ENCODE results near the gene ARL2BP. TPM values are rescaled to one million over a fixed set of nuclear protein-coding genes. Genes with fewer than 3 reads are reported as not detected.
"Not testable (repeated sequence)": the region's sequence is repeated elsewhere in the genome, so short reads cannot be mapped to it uniquely, and the experiment has no call there.

ARL2BP gene
- total RNA-seq, 1 donor from 2014 or later: 36.2 TPM

DNA sequence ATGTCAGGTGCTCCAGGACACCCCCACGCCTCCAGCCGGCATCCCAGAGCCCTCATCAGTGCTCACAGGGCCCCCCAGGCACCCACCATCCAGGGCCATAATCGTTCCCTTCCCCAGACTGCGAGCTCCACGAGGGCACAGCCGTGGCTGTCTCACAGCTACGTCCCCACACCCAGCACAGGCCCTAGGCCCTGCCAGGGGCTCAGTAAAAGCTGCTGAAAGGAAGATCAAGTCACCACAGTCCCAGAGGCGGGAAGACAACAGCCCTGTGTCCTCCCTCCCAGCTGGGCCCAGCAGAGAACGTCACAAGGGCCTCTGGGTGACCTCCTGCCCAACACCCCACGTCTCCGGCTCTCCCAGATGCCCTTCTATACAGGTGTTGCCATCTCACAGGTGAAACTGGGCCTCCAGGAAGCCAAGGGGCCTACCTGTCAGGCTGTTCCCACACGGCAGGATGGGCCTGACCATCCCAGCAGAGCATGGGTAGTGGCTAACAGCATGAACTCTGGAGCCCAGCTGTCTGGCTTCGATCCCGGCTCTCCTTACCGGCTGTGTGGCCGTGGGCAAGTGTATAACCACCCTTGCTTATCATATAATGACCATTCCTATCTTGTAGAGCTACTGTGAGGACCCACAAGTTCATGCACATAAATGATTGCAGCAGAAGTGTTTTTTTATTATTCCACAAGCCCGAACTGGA is 17.9 kb downstream of the ARL2BP start:
- intact Hi-C loops (cut with micrococcal nuclease): no loop called here

DNA sequence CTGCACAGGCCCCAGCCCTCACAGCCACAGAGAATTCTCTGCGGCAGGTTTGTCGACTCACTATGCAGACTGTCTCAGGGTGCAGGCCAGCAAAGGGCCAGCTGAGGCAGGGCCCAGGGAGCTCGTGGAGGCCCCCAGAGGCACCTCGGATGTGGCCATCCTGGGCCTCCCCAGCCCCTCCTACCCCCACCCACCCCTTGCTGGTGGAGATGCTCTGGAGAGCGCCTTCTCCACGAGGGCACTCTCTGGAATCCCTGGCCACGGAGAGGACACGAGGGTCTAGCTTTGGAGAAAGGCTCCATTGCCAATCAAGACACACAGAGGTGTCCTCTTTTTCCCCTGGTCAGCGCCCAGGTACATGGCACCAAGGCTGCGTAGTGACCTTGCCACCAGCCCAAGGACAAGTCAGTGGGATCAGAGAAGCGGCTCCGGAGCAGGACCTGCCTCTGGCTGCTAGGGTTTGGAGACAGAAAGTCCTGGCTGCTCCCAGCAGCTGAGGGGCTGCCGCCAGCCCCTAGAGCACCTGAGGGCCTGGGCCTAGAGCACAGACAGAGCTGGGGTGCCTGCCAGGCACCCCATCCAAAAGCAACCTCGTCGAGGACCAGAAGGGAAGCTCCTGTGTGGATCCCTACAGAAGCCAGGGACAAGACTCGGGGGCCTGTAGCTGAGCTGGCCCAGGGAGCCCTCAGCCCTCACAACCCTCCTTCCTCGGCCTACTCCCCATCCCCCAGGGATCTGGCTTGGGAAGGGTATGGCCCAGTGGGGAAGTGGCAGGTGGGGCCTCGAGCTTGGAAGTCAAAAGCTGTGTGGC is 18.7 kb downstream of the ARL2BP start:
- intact Hi-C loops (cut with micrococcal nuclease): no loop called here

DNA sequence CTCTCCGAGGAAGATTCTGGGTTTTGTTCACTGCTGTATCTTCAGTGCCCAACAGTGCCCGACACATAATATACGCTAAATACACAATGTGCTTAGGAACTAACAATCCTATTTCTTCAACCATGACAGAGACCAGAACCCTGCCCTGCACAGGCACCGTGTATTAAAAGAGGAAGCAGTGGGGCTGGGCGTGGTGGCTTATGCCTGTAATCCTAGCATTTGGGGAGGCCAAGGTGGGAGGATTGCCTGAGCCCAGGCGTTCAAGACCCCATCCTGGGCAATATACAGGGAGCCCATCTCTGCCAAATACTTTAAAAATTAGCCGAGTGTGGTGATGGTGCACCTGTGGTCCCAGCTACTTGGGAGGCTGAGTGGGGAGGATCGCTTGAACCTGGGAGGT is 19.3 kb downstream of the ARL2BP start:
- intact Hi-C loops (cut with micrococcal nuclease): no loop called here

DNA sequence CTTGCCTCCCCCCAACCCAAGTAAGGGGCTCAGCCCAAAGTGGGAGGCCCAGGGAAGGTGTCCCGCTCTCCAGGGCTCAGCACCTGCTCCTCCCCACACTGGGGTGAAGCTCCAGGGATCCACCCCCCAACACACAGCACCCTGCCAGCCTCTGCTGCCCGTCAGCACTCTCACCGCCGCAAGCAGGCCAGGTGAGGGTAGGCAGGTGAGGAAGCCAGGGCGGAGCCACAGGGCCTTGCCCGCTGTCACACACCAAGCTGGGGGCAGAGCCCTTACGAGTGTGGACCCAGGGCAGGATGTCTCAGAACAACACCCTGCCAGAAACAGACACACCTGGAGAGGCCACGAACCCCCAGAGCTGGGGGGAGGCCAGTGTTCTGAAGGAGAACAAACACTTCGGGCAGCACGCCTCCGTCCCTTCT is 19.9 kb downstream of the ARL2BP start:
- intact Hi-C loops (cut with micrococcal nuclease): no loop called here

DNA sequence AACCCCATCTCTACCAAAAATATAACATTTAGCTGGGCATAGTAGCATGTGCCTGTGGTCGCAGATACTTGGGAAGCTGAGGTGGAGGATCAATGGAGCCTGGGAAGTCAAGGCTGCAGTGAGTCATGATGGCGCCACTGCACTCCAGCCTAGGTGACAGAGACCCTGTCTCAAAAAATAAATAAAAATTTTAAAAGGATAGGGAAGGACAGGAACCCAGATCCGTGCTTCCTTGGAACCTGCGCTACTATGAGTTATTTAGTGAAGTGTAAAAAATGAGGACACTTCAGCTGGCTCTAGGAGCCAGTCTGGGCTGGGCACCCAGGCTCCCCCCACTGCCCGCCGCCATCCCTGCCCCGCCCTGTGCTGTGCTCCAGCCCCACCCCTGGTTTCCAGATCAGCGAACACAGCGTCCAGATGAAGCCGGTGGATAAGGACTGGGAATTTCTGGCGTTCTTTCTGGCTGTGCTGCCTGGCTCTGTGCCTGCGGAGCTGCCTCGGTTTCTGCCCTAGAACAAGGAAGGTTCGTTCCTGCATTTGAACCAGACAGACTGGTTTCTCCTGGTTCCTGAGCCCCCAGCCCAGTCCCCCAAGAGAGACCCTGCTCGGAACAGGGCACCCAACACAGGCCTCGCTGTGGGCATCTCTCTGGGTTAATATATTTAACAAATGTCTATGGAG is 20.9 kb downstream of the ARL2BP start:
- intact Hi-C loops (cut with micrococcal nuclease): no loop called here

DNA sequence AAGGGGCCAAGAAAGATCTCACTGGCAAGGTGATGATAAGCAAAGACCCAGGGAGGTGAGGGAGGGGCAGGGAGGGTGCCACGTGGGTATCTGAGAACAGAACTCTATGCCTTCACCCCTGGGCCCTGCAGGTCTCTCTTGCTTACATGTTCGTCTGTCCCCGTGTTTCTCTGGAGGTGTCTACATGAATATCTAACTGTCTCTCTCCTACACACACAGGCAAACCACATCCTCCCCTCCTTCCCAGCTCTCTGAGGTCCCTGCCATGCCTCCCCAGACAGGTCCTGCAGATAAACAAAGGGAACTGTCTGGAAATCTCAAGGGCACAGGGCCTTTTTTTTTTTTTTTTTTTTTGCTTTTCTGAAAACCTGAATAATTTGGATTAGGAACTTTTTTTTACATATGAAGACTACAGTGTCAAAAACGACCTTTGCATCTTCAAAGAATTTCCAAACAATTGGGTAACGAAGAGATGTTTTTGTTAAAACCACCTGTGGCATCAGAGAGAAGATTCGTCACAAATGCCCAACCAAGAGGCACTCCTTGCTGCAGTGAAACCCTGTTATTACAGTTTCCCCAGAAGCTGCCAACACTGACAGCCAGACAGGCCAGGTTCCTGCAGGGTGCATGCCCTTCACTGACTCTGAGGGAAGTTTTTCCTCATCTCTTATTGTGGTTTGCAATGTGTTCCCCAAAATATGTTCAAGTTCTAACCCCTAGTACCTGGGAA is 21.6 kb downstream of the ARL2BP start:
- intact Hi-C loops (cut with micrococcal nuclease): no loop called here

DNA sequence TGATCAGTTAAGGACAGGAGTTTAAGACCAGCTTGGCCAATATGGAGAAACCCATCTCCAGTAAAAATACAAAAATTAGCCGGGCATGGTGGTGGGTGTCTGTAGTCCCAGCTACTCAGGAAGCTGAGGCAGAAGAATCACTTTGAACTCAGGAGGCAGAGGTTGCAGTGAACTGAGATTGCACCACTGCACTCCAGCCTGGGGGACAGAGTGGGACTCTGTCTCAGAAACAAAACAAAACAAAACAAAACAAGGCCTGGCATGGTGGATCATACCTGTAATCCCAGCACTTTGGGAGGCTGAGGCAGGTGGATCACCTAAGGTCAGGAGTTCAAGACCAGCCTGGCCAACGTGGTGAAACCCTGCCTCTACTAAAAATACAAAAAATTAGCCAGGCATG is 22.3 kb downstream of the ARL2BP start:
- intact Hi-C loops (cut with micrococcal nuclease): not testable (repeated sequence)

DNA sequence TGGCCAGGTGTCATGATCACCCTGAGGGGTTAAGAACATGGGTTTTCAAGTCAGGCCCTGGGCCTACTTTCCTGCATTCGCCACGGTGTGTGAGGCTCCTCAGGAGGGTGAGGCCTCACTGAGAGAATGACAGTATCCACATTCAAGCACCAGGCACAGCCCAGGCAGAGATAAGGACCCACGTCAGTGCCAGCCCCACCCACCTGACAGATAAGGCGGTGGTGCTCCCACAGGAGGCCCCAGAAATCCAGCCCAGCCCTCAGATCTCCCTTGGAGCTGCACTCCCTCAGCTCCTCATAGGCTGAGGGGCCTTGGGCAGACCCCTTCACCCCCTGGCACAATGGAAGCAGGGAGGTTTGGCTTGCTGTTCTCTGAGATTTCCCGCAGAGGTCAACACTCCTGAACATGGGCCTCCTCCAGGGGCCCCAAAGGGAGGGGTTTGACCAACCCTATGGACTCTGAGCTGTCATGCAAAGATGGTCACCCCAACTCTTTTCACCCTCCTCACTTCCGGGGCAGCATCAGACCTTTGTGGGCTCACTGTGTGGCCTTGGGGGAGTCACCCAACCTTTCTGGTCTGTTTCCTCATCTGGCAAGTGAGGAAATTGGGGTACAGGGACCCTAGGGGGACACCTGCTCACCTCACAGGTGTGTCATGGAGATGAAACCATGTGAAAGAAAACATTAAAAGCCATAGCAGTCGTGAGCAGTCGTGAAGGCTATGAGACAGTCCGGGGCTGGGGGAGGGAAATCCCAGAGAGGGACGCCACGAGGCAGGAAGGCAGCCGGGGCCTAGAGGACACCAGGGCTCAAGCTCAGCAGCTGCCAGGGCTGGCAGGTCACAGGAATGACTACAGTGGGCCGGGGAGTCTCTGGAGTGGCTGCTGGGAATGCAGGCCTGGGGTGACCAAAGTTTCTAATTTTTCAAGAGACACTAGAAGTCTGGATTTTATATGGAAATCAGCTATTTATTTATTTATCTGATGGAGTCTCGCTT is 24.0 kb downstream of the ARL2BP start:
- intact Hi-C loops (cut with micrococcal nuclease): no loop called here

DNA sequence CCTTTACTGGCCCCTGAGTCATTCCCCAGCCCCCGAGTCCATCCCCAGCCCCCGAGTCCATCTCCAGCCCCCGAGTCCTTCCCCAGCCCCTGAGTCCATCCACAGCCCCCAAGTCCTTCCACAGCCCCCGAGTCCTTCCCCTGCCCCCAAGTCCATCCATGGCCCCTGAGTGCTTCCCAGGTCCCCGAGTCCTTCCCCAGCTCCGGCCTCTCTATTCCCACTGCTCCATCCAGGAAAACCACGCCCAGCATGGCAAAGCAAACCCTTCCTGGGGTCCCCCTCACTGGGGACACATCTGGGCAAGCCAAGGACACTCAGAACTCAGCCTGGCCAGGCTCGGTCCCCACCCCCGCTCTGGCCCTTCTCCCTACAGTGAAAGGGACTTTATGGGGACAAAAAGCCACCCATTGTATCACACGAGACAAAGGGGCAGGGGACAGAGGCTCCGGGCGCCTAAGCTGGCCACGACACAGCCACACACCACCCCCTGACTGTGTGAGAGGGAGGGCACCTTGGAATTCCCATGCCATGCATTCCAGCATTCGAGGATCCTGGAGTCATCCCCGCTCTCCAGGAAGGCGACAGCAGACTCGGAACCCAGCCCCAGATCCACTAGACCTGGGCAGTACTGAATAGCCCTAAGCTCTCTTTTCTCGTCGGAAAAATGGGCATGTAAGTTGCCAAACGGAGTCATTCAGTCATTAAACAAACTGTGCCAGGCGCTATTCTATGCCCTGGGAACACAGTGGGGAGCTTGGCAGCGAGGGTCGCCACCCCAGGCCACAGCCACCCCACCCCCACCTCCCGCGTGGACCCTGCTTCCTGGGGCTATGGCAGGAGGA is 25.4 kb downstream of the ARL2BP start:
- intact Hi-C loops (cut with micrococcal nuclease): no loop called here

DNA sequence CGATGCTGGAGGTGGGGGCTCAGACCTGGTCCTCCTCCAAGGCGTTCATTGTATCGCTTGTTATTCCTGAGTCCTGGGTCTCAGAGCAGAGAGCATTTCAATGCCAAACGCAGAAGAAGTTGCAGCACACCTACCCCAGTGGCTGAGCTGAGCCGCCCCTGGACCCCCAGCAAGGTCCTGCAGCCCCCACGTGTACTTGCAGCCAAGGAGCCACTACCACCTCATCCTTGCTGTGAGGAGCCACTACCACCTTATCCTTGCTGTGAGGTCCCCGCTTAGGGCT is 25.9 kb downstream of the ARL2BP start:
- intact Hi-C loops (cut with micrococcal nuclease): no loop called here

DNA sequence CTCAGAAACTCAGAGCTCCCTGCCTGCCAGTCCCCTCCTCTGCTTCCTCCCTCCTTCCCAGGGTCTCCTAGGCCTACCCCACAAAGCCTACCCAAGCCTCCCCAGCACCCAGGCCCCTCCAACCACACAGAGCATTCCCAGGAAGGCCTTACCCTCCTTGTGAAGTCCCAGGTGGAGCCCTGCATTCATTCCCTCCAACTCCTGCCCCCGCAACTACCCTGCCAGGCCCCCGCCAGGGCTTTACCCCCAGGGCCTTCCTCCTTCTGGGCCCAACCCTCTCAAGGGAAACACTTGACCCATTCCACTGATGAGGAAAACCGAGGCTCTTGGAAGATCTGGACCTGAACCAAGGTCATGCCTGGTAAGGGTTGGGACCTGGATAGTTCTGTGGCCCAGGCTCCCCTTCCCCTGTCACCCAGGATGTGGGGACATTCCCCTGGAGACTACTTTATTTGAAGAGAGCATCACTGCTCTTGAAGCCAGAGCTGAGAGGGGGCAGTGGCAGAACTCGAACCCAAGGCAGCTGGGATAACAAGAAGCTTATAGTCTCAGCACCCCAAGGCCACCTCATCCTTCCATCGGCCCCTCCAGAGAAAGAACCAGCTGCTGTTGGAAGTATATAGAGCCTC is 26.9 kb downstream of the ARL2BP start:
- intact Hi-C loops (cut with micrococcal nuclease): no loop called here

DNA sequence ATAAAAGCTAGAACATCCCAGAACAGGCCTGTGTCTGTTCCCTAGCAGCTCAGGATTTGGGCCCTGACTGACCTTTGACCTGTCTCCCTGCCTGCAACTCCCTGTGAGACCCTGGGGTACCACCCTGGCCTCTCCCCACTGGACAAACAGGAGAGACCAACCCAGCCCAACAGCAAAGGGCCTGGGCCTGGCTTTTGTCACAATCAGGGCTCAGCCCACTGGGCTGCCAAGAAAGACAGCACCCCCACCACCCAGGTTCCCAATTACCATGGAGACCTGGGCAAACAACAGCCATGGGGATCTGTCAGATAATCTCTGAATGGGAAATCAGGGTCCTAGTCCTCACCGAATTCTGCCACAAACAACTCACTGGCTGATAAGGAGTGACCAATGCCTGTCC is 28.3 kb downstream of the ARL2BP start:
- intact Hi-C loops (cut with micrococcal nuclease): no loop called here

DNA sequence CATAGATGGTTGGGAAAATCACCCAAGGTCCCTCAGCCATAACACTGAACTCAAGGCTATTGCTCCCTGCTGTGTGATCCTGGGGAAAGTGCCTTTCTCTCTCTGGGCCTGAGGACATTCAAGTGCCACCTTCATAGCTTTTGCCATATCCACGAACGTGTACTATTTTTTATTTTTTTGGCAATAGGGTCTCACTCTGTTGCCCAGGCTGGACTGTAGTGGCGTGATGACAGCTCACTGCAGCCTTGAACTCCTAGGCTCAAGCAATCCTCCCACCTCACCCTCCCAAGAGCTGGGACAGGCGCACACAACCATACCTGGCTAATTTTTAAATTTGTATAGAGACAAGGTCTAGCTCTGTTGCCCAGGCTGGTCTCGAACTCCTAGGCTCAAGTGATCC is 28.8 kb downstream of the ARL2BP start:
- intact Hi-C loops (cut with micrococcal nuclease): no loop called here

DNA sequence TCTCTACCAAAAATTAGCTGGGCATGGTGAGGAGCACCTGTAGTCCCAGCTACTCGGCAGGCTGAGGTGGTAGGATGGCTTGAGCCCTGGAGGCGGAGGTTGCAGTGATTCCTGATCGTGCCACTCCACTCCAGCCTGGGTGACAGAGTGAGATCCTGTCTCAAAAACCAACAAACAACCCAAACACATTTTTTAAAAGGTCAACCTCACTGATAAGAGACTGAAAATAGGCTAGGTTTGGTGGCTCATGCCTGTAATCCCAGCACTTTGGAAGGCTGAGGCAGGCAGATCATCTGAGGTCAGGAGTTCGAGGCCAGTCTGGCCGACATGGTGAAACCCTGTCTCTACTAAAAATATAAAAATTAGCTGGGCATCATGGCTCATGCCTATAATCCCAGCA is 30.9 kb downstream of the ARL2BP start:
- intact Hi-C loops (cut with micrococcal nuclease): not testable (repeated sequence)

DNA sequence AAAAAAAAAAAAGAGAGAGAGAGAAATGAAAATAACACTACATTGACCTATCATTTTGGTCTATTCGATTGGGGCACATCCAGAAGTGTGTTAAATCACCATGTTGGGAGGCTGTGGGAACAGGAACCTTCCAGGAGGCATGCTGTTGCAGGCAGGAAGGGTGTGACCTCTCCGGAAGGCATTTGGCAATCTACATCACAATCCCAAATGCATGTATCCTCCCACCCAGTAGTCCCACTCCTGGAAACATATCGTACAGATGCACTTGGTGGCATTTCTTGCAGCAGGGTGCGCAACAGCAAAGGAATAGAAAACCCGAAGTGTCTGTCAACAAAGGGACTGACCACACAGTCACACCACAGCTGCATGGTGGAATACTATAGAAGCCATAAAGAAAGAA is 31.5 kb downstream of the ARL2BP start:
- intact Hi-C loops (cut with micrococcal nuclease): no loop called here

DNA sequence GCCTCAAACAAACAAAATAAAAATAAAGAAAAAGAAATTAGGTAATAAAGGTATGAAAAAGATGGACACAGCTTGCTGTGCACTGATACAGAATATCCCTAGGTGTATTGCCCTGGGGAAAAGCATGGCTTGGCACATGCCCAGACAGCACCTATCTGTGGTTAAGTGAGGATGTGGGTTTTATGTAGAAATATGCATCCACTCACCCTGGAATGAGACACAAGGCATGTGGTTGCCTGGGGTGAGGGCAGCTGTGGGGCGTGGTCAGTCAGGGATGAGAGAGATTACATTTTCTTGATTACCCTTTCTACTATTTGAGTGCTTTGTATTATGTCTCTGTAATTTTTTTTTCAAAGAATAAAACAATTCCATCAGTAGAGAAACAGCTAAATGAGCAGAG is 32.5 kb downstream of the ARL2BP start:
- intact Hi-C loops (cut with micrococcal nuclease): loop anchor here (1.0 kb wide), 2 partner anchors 23 to 32 kb away; partner anchors contain the start of gene ARL2BP

DNA sequence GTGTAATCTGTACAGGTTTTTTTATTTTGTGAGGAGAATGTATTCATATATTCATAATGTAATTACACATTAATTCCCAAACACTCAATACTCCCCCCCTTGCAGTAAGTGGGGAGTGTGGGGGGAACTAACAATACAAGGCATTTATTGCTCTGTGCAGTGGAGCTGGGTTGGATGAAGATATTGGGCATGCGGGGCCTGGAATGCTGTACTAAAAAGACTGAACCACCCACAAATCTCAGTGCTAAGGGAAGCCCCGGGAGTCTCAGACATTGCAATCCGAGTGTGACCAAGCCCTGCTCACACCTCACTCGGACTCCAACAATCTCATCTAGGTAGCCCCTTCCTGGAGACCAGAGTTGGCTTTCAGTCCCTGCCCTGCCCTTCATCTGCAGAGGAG is 33.4 kb downstream of the ARL2BP start:
- intact Hi-C loops (cut with micrococcal nuclease): no loop called here

DNA sequence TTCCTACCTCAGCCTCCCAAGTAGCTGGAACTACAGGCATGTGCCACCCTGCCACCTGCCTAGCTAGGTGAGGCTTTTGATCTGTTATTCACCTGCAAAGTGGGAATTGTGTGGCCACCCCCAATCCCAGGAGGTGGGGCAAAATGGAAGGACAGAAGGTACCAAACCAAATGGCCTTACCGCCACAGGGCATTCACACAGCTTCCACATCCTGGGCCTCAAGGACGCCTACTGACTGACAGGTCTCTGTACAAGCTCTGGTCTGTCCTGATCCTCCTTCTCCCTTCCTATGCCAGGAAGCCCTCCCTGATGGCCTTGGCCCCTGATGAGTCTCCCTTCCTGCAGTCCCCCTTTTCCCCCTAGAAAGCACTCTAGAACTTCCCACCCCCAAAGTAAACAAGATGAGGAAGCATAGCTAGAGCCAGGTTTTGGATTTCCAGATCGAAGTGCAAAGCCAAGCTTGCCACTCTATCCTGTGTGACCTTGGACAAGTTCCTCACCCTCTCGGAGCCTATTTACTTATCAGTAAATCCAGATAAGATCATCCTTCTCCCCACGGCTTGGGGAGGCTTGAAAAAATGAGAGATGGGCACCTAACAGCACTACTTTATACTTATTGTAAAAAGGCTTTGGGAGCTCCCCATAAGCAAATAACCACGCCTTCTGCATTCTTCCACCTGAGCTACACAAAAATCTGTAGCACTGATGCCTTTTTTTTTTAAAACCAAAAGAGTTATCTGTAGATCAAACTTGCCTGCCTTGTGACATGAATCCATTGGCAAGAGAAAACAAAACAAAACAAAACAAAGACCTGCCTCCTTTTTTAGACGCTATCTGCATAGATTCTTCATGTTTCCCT is 35.0 kb downstream of the ARL2BP start:
- intact Hi-C loops (cut with micrococcal nuclease): no loop called here
